Measurements from ENCODE around the gene NCAPG. TPM values are rescaled to one million over a fixed set of nuclear protein-coding genes. Genes with fewer than 3 reads are reported as not detected.

The NCAPG gene
- total and polyA plus RNA-seq, 3 experiments from 2014 or later: 1.4 to 52.1 (median 48.2) TPM

- H3K27ac ChIP-seq (ENCODE audit: low read depth, low read length): no peak overlapping the region
- no peaks in the 10 kb centered on the region for H3K27me3 ChIP-seq (ENCODE audit: insufficient read depth, low read length, poor library complexity, severe bottlenecking)
- no peak for DNase-seq
- ChIA-PET CTCF (interaction anchor here (1.0 to 1.1 kb wide), 2 partner anchors 11 to 256 kb away, joined by 3 to 4 read pairs; no protein-coding TSS in a partner anchor), POLR2A (no interaction called here)
- peaks cover 0 to 64% (median 19%) of the 10 kb centered on the region in 3 donors for H3K36me3 Mint-ChIP-seq
- H3K9me3 Mint-ChIP-seq: no peaks in the 10 kb centered on the region
- H3K36me3 ChIP-seq (ENCODE audit: insufficient read depth, low read length): peaks cover 19% of the 10 kb centered on the region
- H3K4me3 ChIP-seq (ENCODE audit: low read length): no peak overlapping the region
- H3K4me3 Mint-ChIP-seq: peak overlapping the region in 3 of 7 donors; percentile 7 to 61 (median 35)
- peaks cover 60 to 87% (median 83%) of the 10 kb centered on the region in 3 donors for H3K4me1 Mint-ChIP-seq
- H3K27ac Mint-ChIP-seq: peak overlapping the region in 6 of 8 donors; percentile 40 to 77 (median 52)
- peaks cover 38% of the 10 kb centered on the region for H3K4me1 ChIP-seq (ENCODE audit: insufficient read depth, low read length)
- no peaks in the 10 kb centered on the region for H3K9me3 ChIP-seq (ENCODE audit: low read length)
- peaks cover 0 to 2% of the 10 kb centered on the region in 2 donors for H3K27me3 Mint-ChIP-seq
Measured at GRCh38 chr4:17805580-17806155, 5.1 kb upstream of the NCAPG start.

GRCh38 chr4:17807446-17807845, 3.3 kb upstream of the NCAPG start:
- Mint-ChIP-seq H3K9me3 (no peaks in the 10 kb centered on the region), H3K36me3 (peaks cover 0 to 49% (median 17%) of the 10 kb centered on the region in 3 donors), H3K4me1 (peaks cover 67 to 92% (median 89%) of the 10 kb centered on the region in 3 donors), H3K27me3 (no peaks in the 10 kb centered on the region), H3K4me3 (peak overlapping the region; percentile 18 to 100 (median 96)), H3K27ac (peak overlapping the region in 4 of 8 donors; percentile 38 to 77 (median 58))
- H3K4me1 ChIP-seq (ENCODE audit: insufficient read depth, low read length): peaks cover 45% of the 10 kb centered on the region
- ChIA-PET POLR2A (no interaction called here), CTCF (interaction anchor here (0.8 to 1.8 kb wide), 3 partner anchors 9 to 259 kb away, joined by 4 to 9 read pairs (median 7); no protein-coding TSS in a partner anchor)
- H3K36me3 ChIP-seq (ENCODE audit: insufficient read depth, low read length): peaks cover 19% of the 10 kb centered on the region
- no peak overlapping the region for H3K4me3 ChIP-seq (ENCODE audit: low read length)
- no peak for DNase-seq
- no peaks in the 10 kb centered on the region for H3K9me3 ChIP-seq (ENCODE audit: low read length)
- H3K27me3 ChIP-seq (ENCODE audit: insufficient read depth, low read length, poor library complexity, severe bottlenecking): no peaks in the 10 kb centered on the region
- H3K27ac ChIP-seq (ENCODE audit: low read depth, low read length): no peak overlapping the region

DNA sequence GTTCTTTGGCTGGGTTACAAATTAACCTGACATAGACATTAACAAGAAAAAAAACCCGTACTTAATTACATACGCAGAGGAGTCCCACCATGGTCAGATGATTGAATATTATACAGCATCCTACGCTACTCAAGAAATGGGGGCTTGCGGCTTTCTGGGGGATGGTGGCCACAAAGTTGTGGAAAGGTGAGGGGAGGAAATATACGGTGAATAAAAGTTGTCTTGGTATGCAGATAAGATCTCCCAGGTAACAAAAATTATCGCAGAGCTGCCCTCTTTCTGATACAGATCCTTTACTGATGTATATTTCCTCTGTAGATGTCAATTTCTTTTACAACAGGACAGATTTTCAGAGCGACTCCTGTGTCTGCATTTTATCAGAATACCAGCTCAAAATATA, 1.1 kb upstream of the NCAPG start:
- H3K27me3 ChIP-seq (ENCODE audit: insufficient read depth, low read length, poor library complexity, severe bottlenecking): no peaks in the 10 kb centered on the region
- Mint-ChIP-seq H3K4me1 (peaks cover 66 to 85% (median 80%) of the 10 kb centered on the region in 3 donors), H3K27ac (peak overlapping the region; percentile 96 to 100 (median 100)), H3K36me3 (peaks cover 0 to 29% (median 6%) of the 10 kb centered on the region in 3 donors), H3K4me3 (peak overlapping the region; percentile 95 to 100 (median 98)), H3K27me3 (no peaks in the 10 kb centered on the region), H3K9me3 (no peaks in the 10 kb centered on the region)
- CTCF ChIA-PET: interaction anchor here (1.1 to 2.0 kb wide), 4 partner anchors 12 to 261 kb away, joined by 3 to 13 read pairs (median 4); no protein-coding TSS in a partner anchor
- POLR2A ChIA-PET: interaction anchor here (0.6 to 1.4 kb wide), 3 partner anchors 12 to 195 kb away, joined by 4 to 8 read pairs (median 5); partner anchors contain the start of gene MED28
- H3K36me3 ChIP-seq (ENCODE audit: insufficient read depth, low read length): peaks cover 1% of the 10 kb centered on the region
- H3K27ac ChIP-seq (ENCODE audit: low read depth, low read length): peak overlapping the region; percentile 98
- H3K9me3 ChIP-seq (ENCODE audit: low read length): no peaks in the 10 kb centered on the region
- peaks cover 45% of the 10 kb centered on the region for H3K4me1 ChIP-seq (ENCODE audit: insufficient read depth, low read length)
- DNase-seq: peak in 2 of 5 donors; percentile 11 to 14
- H3K4me3 ChIP-seq (ENCODE audit: low read length): peak overlapping the region; percentile 89

DNA sequence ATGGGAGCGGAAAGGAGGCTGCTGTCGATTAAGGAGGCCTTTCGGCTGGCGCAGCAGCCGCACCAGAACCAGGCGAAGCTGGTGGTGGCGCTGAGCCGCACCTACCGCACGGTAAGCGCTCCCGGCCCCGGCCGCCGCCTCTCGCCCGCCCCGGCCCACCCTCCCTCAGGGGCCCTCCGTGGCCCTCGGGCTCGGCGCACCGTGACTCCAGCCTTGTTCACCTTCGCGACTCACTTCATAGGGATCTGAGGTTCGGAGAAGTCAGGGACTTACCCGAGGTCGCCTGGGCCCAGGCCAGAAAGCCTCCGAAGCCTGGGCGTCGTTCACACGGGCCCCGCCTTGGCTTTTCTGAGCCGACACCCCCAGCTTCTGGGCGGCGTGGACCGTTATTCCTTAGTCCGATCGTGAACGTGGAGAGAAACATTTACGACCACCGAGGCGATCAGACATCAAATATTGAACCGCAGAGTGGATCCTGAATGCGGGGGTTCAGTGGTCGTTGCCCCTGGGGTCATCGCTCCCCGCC, 362 bp downstream of the NCAPG start:
- peaks cover 56 to 72% (median 65%) of the 10 kb centered on the region in 3 donors for H3K4me1 Mint-ChIP-seq
- CTCF ChIA-PET: interaction anchor here (0.5 to 1.0 kb wide), 2 partner anchors 21 to 964 kb away, joined by 3 read pairs; no protein-coding TSS in a partner anchor
- POLR2A ChIA-PET: interaction anchor here (0.9 kb wide), 1 partner anchor 16 kb away, joined by 3 read pairs; no protein-coding TSS in a partner anchor
- Histone ChIP-seq H3K4me1 (ENCODE audit: insufficient read depth, low read length) (peaks cover 43% of the 10 kb centered on the region), H3K9me3 (ENCODE audit: low read length) (no peaks in the 10 kb centered on the region), H3K27me3 (ENCODE audit: insufficient read depth, low read length, poor library complexity, severe bottlenecking) (no peaks in the 10 kb centered on the region), H3K36me3 (ENCODE audit: insufficient read depth, low read length) (no peaks in the 10 kb centered on the region), H3K27ac (ENCODE audit: low read depth, low read length) (peak overlapping the region; percentile 98), H3K4me3 (ENCODE audit: low read length) (peak overlapping the region; percentile 89)
- DNase-seq: no peak
- H3K9me3 Mint-ChIP-seq: no peaks in the 10 kb centered on the region
- peak overlapping the region; percentile 96 to 100 (median 100) for H3K27ac Mint-ChIP-seq
- peaks cover 0 to 21% (median 6%) of the 10 kb centered on the region in 3 donors for H3K36me3 Mint-ChIP-seq
- peak overlapping the region; percentile 95 to 100 (median 98) for H3K4me3 Mint-ChIP-seq
- H3K27me3 Mint-ChIP-seq: no peaks in the 10 kb centered on the region

DNA sequence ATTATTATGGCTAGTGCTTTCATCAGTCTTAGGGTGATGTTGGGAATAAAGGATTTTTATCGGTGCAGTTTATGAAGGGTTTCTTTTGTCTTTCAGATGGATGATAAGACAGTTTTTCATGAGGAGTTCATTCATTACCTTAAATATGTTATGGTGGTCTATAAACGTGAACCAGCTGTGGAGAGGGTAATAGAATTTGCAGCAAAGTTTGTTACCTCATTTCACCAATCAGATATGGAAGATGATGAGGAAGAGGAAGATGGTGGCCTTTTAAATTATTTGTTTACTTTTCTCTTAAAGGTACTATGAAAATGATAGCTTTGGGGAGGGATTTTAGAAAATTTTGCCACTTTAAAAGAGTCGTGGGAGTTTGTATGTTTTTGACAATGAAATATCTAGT, 1.3 kb downstream of the NCAPG start:
- Histone ChIP-seq H3K36me3 (ENCODE audit: insufficient read depth, low read length) (no peaks in the 10 kb centered on the region), H3K4me1 (ENCODE audit: insufficient read depth, low read length) (peaks cover 33% of the 10 kb centered on the region), H3K4me3 (ENCODE audit: low read length) (no peak overlapping the region), H3K9me3 (ENCODE audit: low read length) (no peaks in the 10 kb centered on the region), H3K27ac (ENCODE audit: low read depth, low read length) (peak overlapping the region; percentile 10), H3K27me3 (ENCODE audit: insufficient read depth, low read length, poor library complexity, severe bottlenecking) (no peaks in the 10 kb centered on the region)
- Mint-ChIP-seq H3K4me1 (peaks cover 49 to 67% (median 56%) of the 10 kb centered on the region in 3 donors), H3K9me3 (no peaks in the 10 kb centered on the region), H3K36me3 (peaks cover 0 to 20% (median 6%) of the 10 kb centered on the region in 3 donors), H3K4me3 (peak overlapping the region in 6 of 7 donors; percentile 77 to 99 (median 95)), H3K27me3 (no peaks in the 10 kb centered on the region), H3K27ac (peak overlapping the region in 6 of 8 donors; percentile 35 to 96 (median 76))
- no peak for DNase-seq
- CTCF ChIA-PET: no interaction called here
- POLR2A ChIA-PET: no interaction called here

- no peak overlapping the region for H3K4me3 ChIP-seq (ENCODE audit: low read length)
- H3K9me3 ChIP-seq (ENCODE audit: low read length): no peaks in the 10 kb centered on the region
- peaks cover 26% of the 10 kb centered on the region for H3K4me1 ChIP-seq (ENCODE audit: insufficient read depth, low read length)
- H3K36me3 Mint-ChIP-seq: peaks cover 0 to 14% (median 3%) of the 10 kb centered on the region in 3 donors
- peak overlapping the region; percentile 10 for H3K27ac ChIP-seq (ENCODE audit: low read depth, low read length)
- no peaks in the 10 kb centered on the region for H3K27me3 Mint-ChIP-seq
- peak overlapping the region in 2 of 8 donors; percentile 21 to 60 for H3K27ac Mint-ChIP-seq
- CTCF ChIA-PET: no interaction called here
- no peak for DNase-seq
- peaks cover 49 to 67% (median 56%) of the 10 kb centered on the region in 3 donors for H3K4me1 Mint-ChIP-seq
- peak overlapping the region in 2 of 7 donors; percentile 98 to 99 for H3K4me3 Mint-ChIP-seq
- H3K36me3 ChIP-seq (ENCODE audit: insufficient read depth, low read length): no peaks in the 10 kb centered on the region
- H3K9me3 Mint-ChIP-seq: no peaks in the 10 kb centered on the region
- POLR2A ChIA-PET: no interaction called here
- no peaks in the 10 kb centered on the region for H3K27me3 ChIP-seq (ENCODE audit: insufficient read depth, low read length, poor library complexity, severe bottlenecking)
Measured at GRCh38 chr4:17812801-17813200, 2.0 kb downstream of the NCAPG start.

DNA sequence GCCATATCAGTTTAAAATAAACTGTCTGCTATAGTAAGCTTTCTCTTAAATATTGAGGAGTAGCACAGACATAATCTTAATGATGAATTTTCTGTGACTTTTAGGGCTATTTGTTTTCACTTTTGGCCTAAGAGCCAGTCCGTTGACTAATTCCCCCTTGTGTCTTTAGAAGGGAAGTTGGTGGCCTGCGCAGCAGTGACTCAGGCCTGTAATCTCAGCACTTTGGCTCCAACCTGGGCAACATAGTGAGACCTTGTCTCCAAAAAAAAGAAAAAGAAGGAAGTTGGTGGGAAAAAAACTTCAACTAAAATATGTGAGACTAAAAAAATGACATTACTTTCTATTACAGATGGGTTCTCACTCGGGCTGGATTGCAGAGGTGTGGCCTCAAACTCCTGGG, 3.4 kb downstream of the NCAPG start:
- ChIA-PET POLR2A (no interaction called here), CTCF (no interaction called here)
- peaks cover 38 to 59% (median 47%) of the 10 kb centered on the region in 3 donors for H3K4me1 Mint-ChIP-seq

GRCh38 chr4:17816142-17816541, 5.4 kb downstream of the NCAPG start:
- no peaks in the 10 kb centered on the region for H3K36me3 ChIP-seq (ENCODE audit: insufficient read depth, low read length)
- no peak overlapping the region for H3K4me3 ChIP-seq (ENCODE audit: low read length)
- H3K36me3 Mint-ChIP-seq: no peaks in the 10 kb centered on the region
- H3K4me1 ChIP-seq (ENCODE audit: insufficient read depth, low read length): peaks cover 7% of the 10 kb centered on the region
- H3K27me3 ChIP-seq (ENCODE audit: insufficient read depth, low read length, poor library complexity, severe bottlenecking): no peaks in the 10 kb centered on the region
- DNase-seq: no peak
- H3K9me3 ChIP-seq (ENCODE audit: low read length): no peaks in the 10 kb centered on the region
- H3K4me3 Mint-ChIP-seq: no peak overlapping the region
- ChIA-PET POLR2A (no interaction called here), CTCF (interaction anchor here (0.9 to 2.2 kb wide), 5 partner anchors 10 to 779 kb away, joined by 3 to 21 read pairs (median 4); no protein-coding TSS in a partner anchor)
- H3K27ac ChIP-seq (ENCODE audit: low read depth, low read length): no peak overlapping the region
- no peaks in the 10 kb centered on the region for H3K9me3 Mint-ChIP-seq
- peaks cover 29 to 47% (median 32%) of the 10 kb centered on the region in 3 donors for H3K4me1 Mint-ChIP-seq
- H3K27ac Mint-ChIP-seq: no peak overlapping the region
- H3K27me3 Mint-ChIP-seq: no peaks in the 10 kb centered on the region

More for the DNA sequence above, 3.4 kb downstream of the NCAPG start:
- Mint-ChIP-seq H3K9me3 (no peaks in the 10 kb centered on the region), H3K36me3 (peaks cover 0 to 7% (median 0%) of the 10 kb centered on the region in 3 donors), H3K4me3 (no peak overlapping the region), H3K27me3 (no peaks in the 10 kb centered on the region), H3K27ac (peak overlapping the region in 2 of 8 donors; percentile 26 to 52)
- Histone ChIP-seq H3K4me1 (ENCODE audit: insufficient read depth, low read length) (peaks cover 14% of the 10 kb centered on the region), H3K27ac (ENCODE audit: low read depth, low read length) (no peak overlapping the region), H3K27me3 (ENCODE audit: insufficient read depth, low read length, poor library complexity, severe bottlenecking) (no peaks in the 10 kb centered on the region), H3K9me3 (ENCODE audit: low read length) (no peaks in the 10 kb centered on the region), H3K36me3 (ENCODE audit: insufficient read depth, low read length) (no peaks in the 10 kb centered on the region), H3K4me3 (ENCODE audit: low read length) (no peak overlapping the region)
- DNase-seq: no peak
